NCI-H1694 treated with DMSO at 0.1 percent for 48 hours (cell line): ENCODE data around the gene ITGA8.
"Not testable (repeated sequence)": the region's sequence is repeated elsewhere in the genome, so short reads cannot be mapped to it uniquely, and the experiment has no call there.

Experiments
- DNase-seq: peaks from one replicate; lab custom pipeline; 2025; lab: John Stamatoyannopoulos, UW

The ITGA8 gene

GRCh38 chr10:15491856-15492642 lies 227.7 kb downstream of the ITGA8 start:
- no peak for DNase-seq

GRCh38 chr10:15489431-15489830 lies 230.3 kb downstream of the ITGA8 start:
- DNase-seq, result no peak

DNA sequence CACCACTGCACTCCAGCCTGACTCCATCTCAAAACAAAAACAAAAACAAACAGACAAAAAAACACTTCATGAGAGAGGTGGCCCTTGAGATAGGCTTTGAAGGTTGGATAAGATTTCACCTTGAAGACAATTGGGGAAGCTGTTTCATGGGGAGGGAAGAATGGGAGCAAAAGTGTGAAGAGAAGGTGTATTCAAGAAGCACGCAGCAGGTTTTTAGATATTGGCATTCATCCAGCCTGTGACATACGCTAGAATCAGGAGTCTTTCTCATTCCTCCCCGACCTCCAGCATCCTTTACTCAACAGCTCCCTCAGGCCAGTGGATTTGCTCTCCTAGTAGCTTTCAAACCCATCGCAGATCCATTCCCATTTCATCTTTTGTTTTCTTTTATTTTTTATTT lies 232.3 kb downstream of the ITGA8 start:
- DNase-seq, result no peak

GRCh38 chr10:15486404-15486803 lies 233.3 kb downstream of the ITGA8 start:
- DNase-seq, result no peak

DNA sequence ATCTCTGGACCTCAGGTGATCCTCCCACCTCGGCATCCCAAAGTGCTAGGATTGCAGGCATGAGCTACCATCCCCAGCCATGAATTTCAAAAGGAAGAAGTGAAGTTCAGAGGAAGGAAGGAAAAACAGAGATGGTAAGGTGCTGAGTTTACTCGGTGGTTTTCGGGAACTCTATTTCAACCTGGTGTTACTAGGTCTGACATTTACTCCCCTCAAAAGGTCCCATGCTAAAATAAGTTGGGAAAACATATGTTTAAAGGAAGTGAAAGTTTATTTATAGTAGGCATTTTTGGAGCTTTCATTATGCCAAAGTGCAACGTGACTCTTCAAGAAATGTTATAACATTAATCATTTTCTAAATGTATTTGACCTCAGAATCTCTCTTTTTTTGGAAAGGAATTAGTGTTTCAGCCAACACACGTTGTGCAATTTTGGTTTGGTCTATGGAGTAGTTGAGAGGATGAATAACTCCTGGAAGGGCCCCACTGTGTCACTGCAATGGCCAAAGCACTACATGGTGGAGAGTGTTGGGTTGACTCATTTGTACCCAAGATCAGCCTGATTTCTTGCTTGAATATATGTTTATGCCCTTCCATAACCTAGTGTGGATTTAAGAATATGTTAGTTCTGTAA lies 233.9 kb downstream of the ITGA8 start:
- no peak for DNase-seq

DNA sequence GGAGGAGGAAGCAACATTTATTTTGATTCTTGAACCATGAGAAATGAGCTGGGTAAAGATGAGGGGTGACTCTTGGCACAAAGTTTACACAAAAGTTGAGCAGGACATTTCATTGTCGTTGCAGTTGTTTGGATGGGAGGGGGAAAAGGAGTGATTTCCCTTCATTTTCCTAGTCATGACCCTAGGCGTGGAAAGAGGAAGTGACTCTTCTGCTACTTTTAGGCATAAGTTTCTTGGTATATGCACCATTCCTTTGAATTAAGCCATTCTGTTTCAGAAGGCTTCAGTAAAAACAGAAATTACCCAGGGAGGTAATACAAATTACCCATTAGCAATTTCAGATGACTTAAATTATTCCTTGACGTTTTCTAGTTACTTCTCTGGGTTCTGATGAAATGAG lies 234.7 kb downstream of the ITGA8 start:
- DNase-seq, result no peak

DNA sequence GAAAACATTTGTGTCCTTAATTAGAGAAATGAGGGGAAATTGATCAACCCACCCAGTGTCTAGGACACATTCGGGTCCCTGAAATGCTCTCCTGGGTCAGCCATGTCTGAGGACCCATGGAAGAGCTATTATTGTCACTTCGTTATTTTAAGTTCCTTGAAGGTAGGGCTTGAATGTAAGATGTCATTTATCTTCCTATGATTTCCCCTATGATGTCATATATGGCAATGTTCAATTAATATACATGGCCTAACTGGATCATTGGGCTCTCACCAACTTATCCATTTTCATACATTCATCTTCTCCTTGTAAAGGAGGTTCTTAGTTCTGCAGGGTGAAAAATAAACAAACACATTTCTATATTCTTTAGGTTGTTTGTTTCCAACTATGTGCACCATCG lies 235.6 kb downstream of the ITGA8 start:
- DNase-seq, result no peak

GRCh38 chr10:15483215-15484075 lies 236.3 kb downstream of the ITGA8 start:
- DNase-seq, result no peak

DNA sequence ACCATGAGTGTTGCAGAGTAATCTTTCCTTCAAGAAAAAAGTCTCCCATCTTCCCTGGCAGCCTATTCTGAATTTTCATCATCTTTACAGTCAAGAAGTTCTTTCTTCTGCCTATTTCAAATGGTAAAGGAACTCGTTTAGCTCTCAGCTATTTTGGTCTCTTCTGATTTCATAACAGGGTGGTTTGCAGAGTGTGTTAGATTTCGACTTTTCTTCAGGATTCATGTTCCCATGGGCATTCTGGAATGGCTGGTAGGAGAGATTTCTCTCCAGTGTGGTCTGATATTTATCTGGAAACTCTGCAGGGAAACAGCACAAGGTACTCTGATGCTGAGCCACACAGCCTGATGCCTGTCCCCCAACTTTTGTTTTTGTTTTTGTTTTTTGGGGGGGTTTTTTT lies 237.6 kb downstream of the ITGA8 start:
- DNase-seq, result no peak

DNA sequence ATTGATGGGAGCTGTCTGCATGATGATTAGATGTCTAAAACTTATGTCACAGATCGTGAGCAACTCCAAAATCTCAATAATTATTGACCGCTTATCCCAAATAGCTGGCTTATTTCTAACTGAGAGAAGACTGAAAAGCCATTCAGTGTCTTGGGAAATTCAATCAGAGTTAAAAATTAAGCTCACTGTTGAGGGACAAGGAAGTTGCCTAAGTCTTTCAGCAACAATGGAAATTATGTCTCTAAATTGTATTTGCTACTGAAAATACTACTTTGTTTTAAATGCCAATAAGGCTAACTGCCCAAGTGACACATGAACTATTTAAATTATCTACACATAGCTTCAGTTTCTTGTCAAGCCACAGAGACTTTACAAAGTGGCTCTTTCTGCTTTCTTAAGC lies 240.8 kb downstream of the ITGA8 start:
- no peak for DNase-seq

GRCh38 chr10:15478429-15478828 lies 241.3 kb downstream of the ITGA8 start:
- no peak for DNase-seq

GRCh38 chr10:15476337-15476736 lies 243.4 kb downstream of the ITGA8 start:
- DNase-seq, result no peak

- DNase-seq, result not testable (repeated sequence)
Observed at GRCh38 chr10:15475439-15475838, 244.3 kb downstream of the ITGA8 start.

GRCh38 chr10:15474671-15475070 lies 245.1 kb downstream of the ITGA8 start:
- DNase-seq, result no peak

- DNase-seq, result no peak
Observed at GRCh38 chr10:15473396-15473767, 246.3 kb downstream of the ITGA8 start.

DNA sequence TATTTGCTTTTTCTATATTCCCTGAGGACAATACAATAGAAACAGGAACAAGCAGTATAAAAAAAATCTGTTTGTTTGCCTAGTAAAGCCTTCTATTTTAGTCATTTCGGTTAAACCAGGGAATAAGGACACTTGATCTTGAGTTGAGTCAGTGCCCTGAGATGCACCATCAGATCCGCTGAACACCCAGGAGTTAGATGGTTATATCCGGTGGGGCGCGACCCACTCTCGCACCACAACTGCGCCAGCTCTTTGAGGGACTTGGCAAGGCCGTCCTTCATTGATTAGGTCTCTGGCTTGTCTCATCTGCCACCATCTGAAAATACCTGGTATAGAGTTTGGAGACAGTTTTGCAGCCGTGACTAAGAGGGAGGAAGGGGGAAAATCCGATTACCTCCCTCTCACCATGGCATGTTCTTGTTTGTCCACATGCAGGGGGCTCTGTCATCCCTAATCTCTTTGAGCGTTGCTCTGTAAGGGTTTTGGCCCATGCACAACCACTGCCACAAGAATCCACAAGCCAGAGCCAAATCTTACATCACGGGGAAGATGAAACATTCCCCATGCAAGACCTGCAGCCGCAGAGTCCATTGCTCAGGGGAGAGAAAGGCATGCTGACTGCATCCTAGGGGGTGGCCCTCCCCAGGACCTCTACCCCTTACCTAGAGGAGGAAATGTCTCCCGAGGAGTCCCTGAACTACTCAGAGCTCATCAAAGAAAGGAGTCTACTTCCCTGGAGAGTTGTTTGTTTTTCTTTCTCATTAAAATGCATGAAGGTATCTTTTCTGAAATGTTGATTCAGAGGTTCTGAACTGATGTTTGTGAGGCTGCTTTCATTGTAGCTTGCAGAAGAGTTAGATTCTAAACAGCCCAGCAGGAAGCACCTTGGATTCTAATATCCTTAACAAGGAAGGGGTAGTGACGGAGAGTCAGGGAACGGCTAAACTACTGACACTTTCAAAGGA lies 247.0 kb downstream of the ITGA8 start:
- no peak for DNase-seq

- no peak for DNase-seq
Observed at GRCh38 chr10:15472008-15472407, 247.7 kb downstream of the ITGA8 start.

- no peak for DNase-seq
Observed at GRCh38 chr10:15469111-15469510, 250.6 kb downstream of the ITGA8 start.

DNA sequence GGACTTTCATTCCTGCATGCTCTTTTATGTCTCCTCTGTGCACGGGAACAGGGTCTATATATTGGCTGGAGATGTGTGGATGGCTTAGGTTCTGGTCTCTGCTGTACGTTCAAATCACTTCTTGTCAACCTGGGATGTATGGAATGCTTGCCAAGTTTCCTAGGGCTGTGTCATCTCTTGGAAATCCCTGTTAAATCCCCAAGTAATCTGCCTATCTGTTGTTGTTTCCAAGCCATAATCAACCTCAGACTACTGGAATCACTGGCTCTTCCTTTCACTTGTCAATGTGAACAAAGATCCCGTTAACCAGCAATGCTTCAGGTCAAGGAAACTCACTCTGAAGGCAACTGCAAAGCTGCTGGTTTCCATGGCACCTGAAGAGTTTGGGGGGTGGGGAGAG lies 255.3 kb downstream of the ITGA8 start:
- DNase-seq, result no peak
